ENCODE results near the gene PAOX. TPM values are rescaled to one million over a fixed set of nuclear protein-coding genes. Genes with fewer than 3 reads are reported as not detected.

The PAOX gene
- 10 to 100 TPM; 11.5 to 16.1 TPM for polyA plus RNA-seq

- Histone ChIP-seq H3K9me3 (ENCODE audit: control insufficient read depth in 2 of 2, insufficient read depth in 1 of 2, low read depth in 1 of 2, low read length in 1 of 2) (no peaks in the 10 kb centered on the region), H3K4me1 (ENCODE audit: control insufficient read depth in 2 of 2, insufficient read depth in 2 of 2, low read length in 1 of 2) (peaks cover 0 to 17% of the 10 kb centered on the region in 2 donors), H3K4me3 (ENCODE audit: low read depth in 1 of 2, low read length in 2 of 2) (peak within 1 kb of the TSS; percentile 56 to 71), H3K27me3 (ENCODE audit: control insufficient read depth in 1 of 2, insufficient read depth in 2 of 2, low read length in 2 of 2) (no peaks in the 10 kb centered on the region), H3K36me3 (ENCODE audit: control insufficient read depth in 2 of 2, insufficient read depth in 2 of 2, low read length in 1 of 2) (peaks cover 0 to 13% of the 10 kb centered on the region in 2 donors), H3K27ac (ENCODE audit: low read depth in 2 of 2, low read length in 1 of 2) (peak within 1 kb of the TSS; percentile 91 to 96)
- WGBS, 2 donors: 2 to 5% methylated on average over 40 to 68 of the region's 78 CpGs
These were observed at the start of gene PAOX for GRCh38 chr10:133379152-133379800. Gene PAOX, plus strand, starts transcription at chr10:133379262. Its CDS starts 55 bp downstream, at chr10:133379317.

GRCh38 chr10:133329491-133330202 lies 49.4 kb upstream of the PAOX start:
- H3K27me3 ChIP-seq (ENCODE audit: control insufficient read depth in 1 of 2, insufficient read depth in 2 of 2, low read length in 2 of 2): peaks cover 3 to 25% of the 10 kb centered on the region in 2 donors
- no peak overlapping the region for H3K27ac ChIP-seq (ENCODE audit: low read depth in 2 of 2, low read length in 1 of 2)
- H3K36me3 ChIP-seq (ENCODE audit: control insufficient read depth in 2 of 2, insufficient read depth in 2 of 2, low read length in 1 of 2): no peaks in the 10 kb centered on the region
- no peak overlapping the region for H3K4me3 ChIP-seq (ENCODE audit: low read depth in 1 of 2, low read length in 2 of 2)
- H3K9me3 ChIP-seq (ENCODE audit: control insufficient read depth in 2 of 2, insufficient read depth in 1 of 2, low read depth in 1 of 2, low read length in 1 of 2): no peaks in the 10 kb centered on the region
- peaks cover 6 to 8% of the 10 kb centered on the region in 2 donors for H3K4me1 ChIP-seq (ENCODE audit: control insufficient read depth in 2 of 2, insufficient read depth in 2 of 2, low read length in 1 of 2)
- 9% methylated on average over 37 of the region's 37 CpGs for WGBS, 2 donors

- Histone ChIP-seq H3K36me3 (ENCODE audit: control insufficient read depth in 2 of 2, insufficient read depth in 2 of 2, low read length in 1 of 2) (no peaks in the 10 kb centered on the region), H3K4me3 (ENCODE audit: low read depth in 1 of 2, low read length in 2 of 2) (no peak overlapping the region), H3K27me3 (ENCODE audit: control insufficient read depth in 1 of 2, insufficient read depth in 2 of 2, low read length in 2 of 2) (peaks cover 0 to 12% of the 10 kb centered on the region in 2 donors), H3K27ac (ENCODE audit: low read depth in 2 of 2, low read length in 1 of 2) (no peak overlapping the region), H3K4me1 (ENCODE audit: control insufficient read depth in 2 of 2, insufficient read depth in 2 of 2, low read length in 1 of 2) (peaks cover 5 to 8% of the 10 kb centered on the region in 2 donors), H3K9me3 (ENCODE audit: control insufficient read depth in 2 of 2, insufficient read depth in 1 of 2, low read depth in 1 of 2, low read length in 1 of 2) (no peaks in the 10 kb centered on the region)
- WGBS, 2 donors: 79 to 83% methylated on average over 27 to 30 of the region's 30 CpGs
These were observed 45.9 kb upstream of the PAOX start for GRCh38 chr10:133332936-133333699.

- Histone ChIP-seq H3K27ac (ENCODE audit: low read depth in 2 of 2, low read length in 1 of 2) (no peak overlapping the region), H3K4me1 (ENCODE audit: control insufficient read depth in 2 of 2, insufficient read depth in 2 of 2, low read length in 1 of 2) (peaks cover 5 to 8% of the 10 kb centered on the region in 2 donors), H3K9me3 (ENCODE audit: control insufficient read depth in 2 of 2, insufficient read depth in 1 of 2, low read depth in 1 of 2, low read length in 1 of 2) (peaks cover 0 to 4% of the 10 kb centered on the region in 2 donors), H3K36me3 (ENCODE audit: control insufficient read depth in 2 of 2, insufficient read depth in 2 of 2, low read length in 1 of 2) (no peaks in the 10 kb centered on the region), H3K4me3 (ENCODE audit: low read depth in 1 of 2, low read length in 2 of 2) (peak overlapping the region; percentile 19 to 29), H3K27me3 (ENCODE audit: control insufficient read depth in 1 of 2, insufficient read depth in 2 of 2, low read length in 2 of 2) (peaks cover 0 to 11% of the 10 kb centered on the region in 2 donors)
- WGBS, 2 donors: 14 to 18% methylated on average over 38 to 51 of the region's 51 CpGs
These were observed 44.4 kb upstream of the PAOX start for GRCh38 chr10:133334503-133335245.

GRCh38 chr10:133335246-133336117 lies 43.6 kb upstream of the PAOX start:
- peak overlapping the region; percentile 19 to 29 for H3K4me3 ChIP-seq (ENCODE audit: low read depth in 1 of 2, low read length in 2 of 2)
- WGBS, 2 donors: 3 to 4% methylated on average over 58 to 75 of the region's 75 CpGs
- peaks cover 0 to 7% of the 10 kb centered on the region in 2 donors for H3K9me3 ChIP-seq (ENCODE audit: control insufficient read depth in 2 of 2, insufficient read depth in 1 of 2, low read depth in 1 of 2, low read length in 1 of 2)
- no peak overlapping the region for H3K27ac ChIP-seq (ENCODE audit: low read depth in 2 of 2, low read length in 1 of 2)
- H3K4me1 ChIP-seq (ENCODE audit: control insufficient read depth in 2 of 2, insufficient read depth in 2 of 2, low read length in 1 of 2): peaks cover 5 to 8% of the 10 kb centered on the region in 2 donors
- no peaks in the 10 kb centered on the region for H3K36me3 ChIP-seq (ENCODE audit: control insufficient read depth in 2 of 2, insufficient read depth in 2 of 2, low read length in 1 of 2)
- H3K27me3 ChIP-seq (ENCODE audit: control insufficient read depth in 1 of 2, insufficient read depth in 2 of 2, low read length in 2 of 2): peaks cover 0 to 11% of the 10 kb centered on the region in 2 donors

- H3K4me3 ChIP-seq (ENCODE audit: low read depth in 1 of 2, low read length in 2 of 2): peak overlapping the region; percentile 19 to 29
- no peak overlapping the region for H3K27ac ChIP-seq (ENCODE audit: low read depth in 2 of 2, low read length in 1 of 2)
- WGBS, 2 donors: 5 to 6% methylated on average over 33 to 41 of the region's 41 CpGs
- H3K27me3 ChIP-seq (ENCODE audit: control insufficient read depth in 1 of 2, insufficient read depth in 2 of 2, low read length in 2 of 2): peaks cover 0 to 11% of the 10 kb centered on the region in 2 donors
- no peaks in the 10 kb centered on the region for H3K36me3 ChIP-seq (ENCODE audit: control insufficient read depth in 2 of 2, insufficient read depth in 2 of 2, low read length in 1 of 2)
- H3K9me3 ChIP-seq (ENCODE audit: control insufficient read depth in 2 of 2, insufficient read depth in 1 of 2, low read depth in 1 of 2, low read length in 1 of 2): peaks cover 0 to 7% of the 10 kb centered on the region in 2 donors
- peaks cover 5 to 8% of the 10 kb centered on the region in 2 donors for H3K4me1 ChIP-seq (ENCODE audit: control insufficient read depth in 2 of 2, insufficient read depth in 2 of 2, low read length in 1 of 2)
These were observed 42.9 kb upstream of the PAOX start for GRCh38 chr10:133336118-133336576.

GRCh38 chr10:133336577-133337369 lies 42.3 kb upstream of the PAOX start, which contains the start of gene CALY:
Gene CALY, minus strand, starts transcription at chr10:133336896. Its CDS starts 7,907 bp downstream, at chr10:133328989.
- peaks cover 0 to 11% of the 10 kb centered on the region in 2 donors for H3K27me3 ChIP-seq (ENCODE audit: control insufficient read depth in 1 of 2, insufficient read depth in 2 of 2, low read length in 2 of 2)
- H3K4me3 ChIP-seq (ENCODE audit: low read depth in 1 of 2, low read length in 2 of 2): peak within 1 kb of the TSS; percentile 19 to 29
- H3K9me3 ChIP-seq (ENCODE audit: control insufficient read depth in 2 of 2, insufficient read depth in 1 of 2, low read depth in 1 of 2, low read length in 1 of 2): peaks cover 0 to 7% of the 10 kb centered on the region in 2 donors
- no peak within 1 kb of the TSS for H3K27ac ChIP-seq (ENCODE audit: low read depth in 2 of 2, low read length in 1 of 2)
- no peaks in the 10 kb centered on the region for H3K36me3 ChIP-seq (ENCODE audit: control insufficient read depth in 2 of 2, insufficient read depth in 2 of 2, low read length in 1 of 2)
- peaks cover 5 to 8% of the 10 kb centered on the region in 2 donors for H3K4me1 ChIP-seq (ENCODE audit: control insufficient read depth in 2 of 2, insufficient read depth in 2 of 2, low read length in 1 of 2)
- WGBS, 2 donors: 9 to 14% methylated on average over 51 to 63 of the region's 63 CpGs

- H3K4me3 ChIP-seq (ENCODE audit: low read depth in 1 of 2, low read length in 2 of 2): no peak overlapping the region
- peaks cover 0 to 11% of the 10 kb centered on the region in 2 donors for H3K27me3 ChIP-seq (ENCODE audit: control insufficient read depth in 1 of 2, insufficient read depth in 2 of 2, low read length in 2 of 2)
- no peak overlapping the region for H3K27ac ChIP-seq (ENCODE audit: low read depth in 2 of 2, low read length in 1 of 2)
- H3K36me3 ChIP-seq (ENCODE audit: control insufficient read depth in 2 of 2, insufficient read depth in 2 of 2, low read length in 1 of 2): no peaks in the 10 kb centered on the region
- 70 to 75% methylated on average over 3 of the region's 3 CpGs for WGBS, 2 donors
- H3K4me1 ChIP-seq (ENCODE audit: control insufficient read depth in 2 of 2, insufficient read depth in 2 of 2, low read length in 1 of 2): peaks cover 5 to 8% of the 10 kb centered on the region in 2 donors
- peaks cover 0 to 7% of the 10 kb centered on the region in 2 donors for H3K9me3 ChIP-seq (ENCODE audit: control insufficient read depth in 2 of 2, insufficient read depth in 1 of 2, low read depth in 1 of 2, low read length in 1 of 2)
These were observed 41.7 kb upstream of the PAOX start for GRCh38 chr10:133337370-133337725.
